HepG2 (cell line): ENCODE data around the gene POC1A. TPM values are rescaled to one million over a fixed set of nuclear protein-coding genes. Genes with fewer than 3 reads are reported as not detected.
A peak's percentile ranks its signal among the peaks of the same experiment; 100 is the strongest.
"Not testable (repeated sequence)": the region's sequence is repeated elsewhere in the genome, so short reads cannot be mapped to it uniquely, and the experiment has no call there.

Experiments
- ATAC-seq: fragments of 200-7000 bp; cut with Tn5 transposase; 3 replicates; pipeline ENCODE4 v1.9.1; 2020; ENCODE audit warnings: mild to moderate bottlenecking, moderate library complexity
- BruUV-seq: library from RNA; stranded (reverse); fragments of 400-500 nt; replicated peaks from 2 replicates; lab custom pipeline; 2021; lab: Mats Ljungman, UMichigan
- CTCF ChIA-PET: fragments of 300-600 bp; formaldehyde crosslinking; extraction: SDS; loops from one replicate; lab custom pipeline; 2021; ENCODE audit warnings: low total read pairs, inconsistent platforms, low intra/inter-chr PET ratio; lab: Yijun Ruan, JAX
- POLR2A ChIA-PET: fragments of 350-600 bp; sonication (Branson Sonifier 250); formaldehyde crosslinking; loops from one replicate; lab custom pipeline; 2020; ENCODE audit warnings: antibody characterized with exemption, inconsistent platforms; lab: Yijun Ruan, JAX
- DNase-seq: peaks from one replicate; pipeline ENCODE4 v3.0.0-alpha.2; 2015; ENCODE audit warnings: low spot score
- FAIRE-seq: peaks from 3 replicates; lab custom pipeline; 2011; peaks lifted over from hg19 to GRCh38; lab: Jason Lieb, UNC
- H2AFZ ChIP-seq: one replicate; pipeline ENCODE4 v1.6.1; 2011; ENCODE audit warnings: low read length, inconsistent platforms
- H3K27ac ChIP-seq: fragments of 300-600 bp; 3 replicates; pipeline ENCODE4 v1.8.0; 2011; ENCODE audit warnings: mixed run types, mild to moderate bottlenecking, mixed read lengths, low read length, inconsistent platforms; ENCODE audit not compliant: insufficient read depth; ENCODE audit errors: extremely low read length
- H3K27me3 ChIP-seq, 2 experiments: fragments of 200-600 bp in 1 of 2; 2 replicates in 1 of 2; 3 replicates in 1 of 2; pipeline versions ENCODE4 v1.6.0 to v1.8.0; 2011; ENCODE audit warnings: low read length in 2 of 2, mild to moderate bottlenecking in 2 of 2, moderate library complexity in 2 of 2, inconsistent platforms in 1 of 2; ENCODE audit not compliant: insufficient read depth in 2 of 2, control insufficient read depth in 1 of 2
- H3K36me3 ChIP-seq, 2 experiments: fragments of 200-600 bp in 1 of 2; replicated peaks in 1 of 2; 2 replicates in 1 of 2; 3 replicates in 1 of 2; pipeline versions ENCODE4 v1.5.1 to v1.8.0; 2011; ENCODE audit warnings: low read length in 2 of 2, inconsistent platforms in 1 of 2; ENCODE audit not compliant: insufficient read depth in 2 of 2, control insufficient read depth in 1 of 2
- H3K4me1 ChIP-seq: 2 replicates; pipeline ENCODE4 v1.5.1; 2012; ENCODE audit warnings: low read length, inconsistent platforms; ENCODE audit not compliant: insufficient read depth
- H3K4me2 ChIP-seq: 2 replicates; pipeline ENCODE4 v1.6.0; 2011; ENCODE audit warnings: low read depth, low read length, inconsistent platforms
- H3K4me3 ChIP-seq, 3 experiments: fragments of 200-600 bp in 1 of 3; sonication (generic), shearing (Covaris generic) in 1 of 3; replicated peaks in 1 of 3; 2 replicates each; pipeline ENCODE4 v1.5.1; 2011 to 2016; ENCODE audit warnings: low read length in 3 of 3, inconsistent platforms in 2 of 3, low read depth in 2 of 3, mild to moderate bottlenecking in 2 of 3, control low read depth in 1 of 3, mixed read lengths in 1 of 3; ENCODE audit not compliant: insufficient read depth in 1 of 3
- H3K79me2 ChIP-seq: one replicate; pipeline ENCODE4 v1.6.1; 2011; ENCODE audit warnings: low read length, inconsistent platforms; ENCODE audit not compliant: insufficient read depth
- H3K9ac ChIP-seq: 2 replicates; pipeline ENCODE4 v1.6.0; 2011; ENCODE audit warnings: mild to moderate bottlenecking, low read depth, low read length, inconsistent platforms; ENCODE audit not compliant: insufficient read depth
- H3K9me3 ChIP-seq: 2 replicates; pipeline ENCODE4 v1.5.1; 2012; ENCODE audit warnings: mild to moderate bottlenecking, low read length
- H4K20me1 ChIP-seq: 2 replicates; pipeline ENCODE4 v1.6.0; 2011; ENCODE audit warnings: inconsistent platforms, mild to moderate bottlenecking, low read length, moderate library complexity; ENCODE audit not compliant: insufficient read depth
- ATF4 ChIP-seq, 2 experiments: fragments of 450-650 bp in 1 of 2; sonication (generic) in 1 of 2; formaldehyde crosslinking; IDR thresholded peaks; 2 replicates each; pipeline versions ENCODE4 v1.5.0 to v1.8.0; 2020 to 2022; ENCODE audit warnings: mild to moderate bottlenecking in 1 of 2, missing genetic modification reagents in 1 of 2
- DMAP1 ChIP-seq: IDR thresholded peaks from 2 replicates; pipeline ENCODE4 v1.6.1; 2016
- FOSL2 ChIP-seq: sonication (generic); formaldehyde crosslinking; IDR thresholded peaks from 2 replicates; pipeline ENCODE4 v1.4.0; 2020; ENCODE audit warnings: missing genetic modification reagents
- GTF3A ChIP-seq: sonication (generic); formaldehyde crosslinking; conservative IDR thresholded peaks from 2 replicates; pipeline ENCODE4 v1.4.0; 2020; ENCODE audit warnings: mild to moderate bottlenecking, missing genetic modification reagents
- HNF4A ChIP-seq: sonication (generic); formaldehyde crosslinking; IDR thresholded peaks from 2 replicates; pipeline ENCODE4 v1.4.0; 2020; ENCODE audit warnings: missing genetic modification reagents
- KDM2A ChIP-seq: sonication (generic); formaldehyde crosslinking; IDR thresholded peaks from 2 replicates; pipeline ENCODE4 v1.4.0; 2020; ENCODE audit warnings: low read depth, missing genetic modification reagents, borderline replicate concordance
- NCOA2 ChIP-seq: sonication (generic); formaldehyde crosslinking; IDR thresholded peaks from 2 replicates; pipeline ENCODE4 v1.8.0; 2022; ENCODE audit warnings: inconsistent platforms
- NR2C2 ChIP-seq: sonication (generic); formaldehyde crosslinking; IDR thresholded peaks from 2 replicates; pipeline ENCODE4 v1.4.0; 2020; ENCODE audit warnings: missing genetic modification reagents, mild to moderate bottlenecking, moderate library complexity, borderline replicate concordance
- NR2F6 ChIP-seq, 2 experiments: IDR thresholded peaks; 2 replicates each; pipeline ENCODE4 v1.6.1; 2016; ENCODE audit warnings: antibody characterized with exemption in 1 of 2, mild to moderate bottlenecking in 1 of 2
- SALL1 ChIP-seq: sonication (generic); formaldehyde crosslinking; IDR thresholded peaks from 2 replicates; pipeline ENCODE4 v1.8.0; 2022; ENCODE audit warnings: mild to moderate bottlenecking, missing genetic modification reagents
- SP5 ChIP-seq: IDR thresholded peaks from 2 replicates; pipeline ENCODE4 v1.6.1; 2016; ENCODE audit warnings: low read depth, borderline replicate concordance
- ZHX1 ChIP-seq: sonication (generic); formaldehyde crosslinking; IDR thresholded peaks from 2 replicates; pipeline ENCODE4 v1.8.1; 2022; ENCODE audit warnings: low read depth, mild to moderate bottlenecking, missing genetic modification reagents
- ZNF205 ChIP-seq: IDR thresholded peaks from 2 replicates; pipeline ENCODE4 v1.6.1; 2018; ENCODE audit warnings: missing biosample characterization, missing genetic modification reagents
- ZNF280D ChIP-seq: sonication (generic); formaldehyde crosslinking; IDR thresholded peaks from 2 replicates; pipeline ENCODE4 v1.5.1; 2020; ENCODE audit warnings: mild to moderate bottlenecking, missing genetic modification reagents
- ZNF362 ChIP-seq: sonication (generic); formaldehyde crosslinking; IDR thresholded peaks from 2 replicates; pipeline ENCODE4 v1.4.0; 2020; ENCODE audit warnings: missing genetic modification reagents, mild to moderate bottlenecking, borderline replicate concordance
- ZNF724P ChIP-seq: sonication (generic); formaldehyde crosslinking; IDR thresholded peaks from 2 replicates; pipeline ENCODE4 v1.8.0; 2022; ENCODE audit warnings: missing genetic modification reagents, borderline replicate concordance
- WGBS: methylation state at CpG from one replicate; pipeline ENCODE4 v1.1.6; 2017; ENCODE audit warnings: low lambda C conversion rate; 5-methylcytosine and 5-hydroxymethylcytosine counted together
- in situ Hi-C: cut with HindIII; loops from 2 replicates; pipeline ENCODE4 v1.10.0; 2017; ENCODE audit warnings: low pct_unique_long_range_greater_than_20kb; ENCODE audit not compliant: extremely low pct_ligation_motif_present
- intact Hi-C: fragments of 100-400 bp; cut with micrococcal nuclease; formaldehyde crosslinking; loops from one replicate; pipeline ENCODE4 v1.10.0; 2022; ENCODE audit not compliant: unreplicated experiment
- polyA plus RNA-seq, 8 experiments: library from polyadenylated mRNA; depleted of rRNA in 3 of 8; stranded (reverse) in 7 of 8; unstranded in 1 of 8; fragments of >200 nt; fragmentation: Illumina TruSeq in 4 of 8; extraction: Trizol in 4 of 8; gene quantifications; 2 replicates each; pipeline versions ENCODE4 v1.2.1 to v1.2.3, GENCODE V29; 2011 to 2016; ENCODE audit warnings: low read depth in 4 of 8, missing spikeins in 1 of 8, mixed read lengths in 1 of 8; ENCODE audit not compliant: insufficient read depth in 1 of 8
- total RNA-seq, 5 experiments: library from RNA; depleted of rRNA; stranded (reverse); fragments of >200 nt; fragmentation: Illumina TruSeq; extraction: Trizol; gene quantifications; 2 replicates each; pipeline ENCODE4 v1.2.3, GENCODE V29; 2016; ENCODE audit warnings: low read depth in 1 of 5

The POC1A gene
- total and polyA plus RNA-seq, 2 of the 13 experiments (the other 11 are each of a cell fraction or from before 2014, with no cell fraction given) = 14.6 to 20.0 TPM

GRCh38 chr3:52033748-52034147 is 120.5 kb downstream of the POC1A start:
- peak overlapping the region; percentile 16 for H3K27ac ChIP-seq
- H3K9ac ChIP-seq, H2AFZ ChIP-seq, CTCF ChIA-PET, H3K36me3 ChIP-seq, H3K27me3 ChIP-seq, H3K9me3 ChIP-seq, BruUV-seq, intact Hi-C loops, H4K20me1 ChIP-seq, H3K79me2 ChIP-seq, in situ Hi-C loops: not testable (repeated sequence)
- peaks cover 93% of the 10 kb centered on the region for H3K4me1 ChIP-seq
- FAIRE-seq = peak; percentile 82
- POLR2A ChIA-PET = interaction anchor here (0.6 to 1.8 kb wide), 6 partner anchors 14 to 1810 kb away, joined by 3 to 7 read pairs (median 4); partner anchors contain the start of genes ACY1 and RPL29
- ATAC-seq = peak; percentile 57
- DNase-seq = peak; percentile 56
- H3K4me2 ChIP-seq = peak overlapping the region; percentile 78
- WGBS = 2% methylated on average over 6 of the region's 6 CpGs
- H3K4me3 ChIP-seq = peak overlapping the region in 2 of 3 experiments; percentile 19 to 36; a peak in 1 of 6 replicates
- peak; percentile 9; the same call in 1 of the 2 replicates for TF ChIP-seq ZNF362 (CRISPR knock-in tag)
- 0 out of 2 replicates have a peak, but pooled peaks have one; percentile 32 for TF ChIP-seq KDM2A
- 0 out of 2 replicates have a peak, but pooled peaks have one; percentile 25 for TF ChIP-seq SALL1 (CRISPR knock-in tag)
- TF ChIP-seq ZNF280D (CRISPR knock-in tag) = 0 out of 2 replicates have a peak, but pooled peaks have one; percentile 51
- 0 out of 2 replicates have a peak, but pooled peaks have one; percentile 33 for TF ChIP-seq ZNF205 (CRISPR knock-in tag)
- TF ChIP-seq NR2C2 (CRISPR knock-in tag) = peak; percentile 20; the same call in 1 of the 2 replicates
- 0 out of 2 replicates have a peak, but pooled peaks have one; percentile 56 for TF ChIP-seq GTF3A (CRISPR knock-in tag)
- peak; percentile 57 for TF ChIP-seq HNF4A (CRISPR knock-in tag)
- TF ChIP-seq ZHX1 (CRISPR knock-in tag) = 0 out of 2 replicates have a peak, but pooled peaks have one; percentile 36
- TF ChIP-seq ATF4 (CRISPR knock-in tag; IDR thresholded peaks at IDR 0.05) = 0 out of 4 replicates have a peak, but pooled peaks of 1 of the 2 experiments have one; percentile 28
- TF ChIP-seq NCOA2 = 0 out of 2 replicates have a peak, but pooled peaks have one; percentile 37
- TF ChIP-seq DMAP1 (CRISPR knock-in tag) = peak; percentile 16; the same call in 1 of the 2 replicates
- 0 out of 2 replicates have a peak, but pooled peaks have one; percentile 4 for TF ChIP-seq FOSL2 (CRISPR knock-in tag)
- TF ChIP-seq SP5 (CRISPR knock-in tag) = peak; percentile 69
- 0 out of 2 replicates have a peak, but pooled peaks have one; percentile 11 for TF ChIP-seq ZNF724P
- peak; percentile 7; the same call in 1 of the 2 replicates for TF ChIP-seq NR2F6 (IDR thresholded peaks at IDR 0.05)
- 0 out of 2 replicates have a peak, but pooled peaks have one; percentile 8 for TF ChIP-seq NR2F6 (CRISPR knock-in tag; IDR thresholded peaks at IDR 0.05)
